Thymus (tissue), 11 donors: ENCODE measurements around the gene SNRNP35. TPM values are rescaled to one million over a fixed set of nuclear protein-coding genes. Genes with fewer than 3 reads are reported as not detected.
A peak's percentile ranks its signal among the peaks of the same experiment; 100 is the strongest.

Source experiments
- DNase-seq, 9 donors: peaks; one replicate each; pipeline ENCODE4 v3.0.0-alpha.2; 2013; ENCODE audit warnings: low spot score in 9 of 9, low read depth in 6 of 9, missing footprints in 1 of 9
- H3K27ac ChIP-seq, 2 donors: one replicate each; pipeline ENCODE4 v1.5.1; 2013; ENCODE audit warnings: control low read depth in 1 of 2, low read depth in 1 of 2, low read length in 1 of 2, mild to moderate bottlenecking in 1 of 2, moderate library complexity in 1 of 2
- H3K27me3 ChIP-seq, 2 donors: one replicate each; pipeline ENCODE4 v1.5.1; 2013; ENCODE audit warnings: low read length in 1 of 2; ENCODE audit not compliant: control insufficient read depth in 2 of 2, insufficient read depth in 1 of 2
- H3K36me3 ChIP-seq, 2 donors: one replicate each; pipeline ENCODE4 v1.5.1; 2013; ENCODE audit warnings: low read length in 1 of 2, mild to moderate bottlenecking in 1 of 2, moderate library complexity in 1 of 2; ENCODE audit not compliant: control insufficient read depth in 2 of 2, insufficient read depth in 2 of 2
- H3K4me1 ChIP-seq, 2 donors: one replicate each; pipeline ENCODE4 v1.5.1; 2013; ENCODE audit warnings: low read length in 2 of 2; ENCODE audit not compliant: control insufficient read depth in 2 of 2, insufficient read depth in 2 of 2
- H3K4me3 ChIP-seq, 2 donors: one replicate each; pipeline ENCODE4 v1.5.1; 2013; ENCODE audit warnings: low read length in 2 of 2, control low read depth in 1 of 2, mild to moderate bottlenecking in 1 of 2
- H3K9me3 ChIP-seq, 2 donors: one replicate each; pipeline ENCODE4 v1.5.1; 2013; ENCODE audit warnings: low read length in 1 of 2, mild to moderate bottlenecking in 1 of 2; ENCODE audit not compliant: control insufficient read depth in 2 of 2, insufficient read depth in 1 of 2
- WGBS: extraction: QIAGEN DNeasy Blood & Tissue Kit; methylation state at CpG from one replicate; pipeline ENCODE4 v1.1.7; 2013; 5-methylcytosine and 5-hydroxymethylcytosine counted together
- polyA plus RNA-seq: library from polyadenylated mRNA; stranded (reverse); fragments of 200-250 nt; gene quantifications from one replicate; pipeline ENCODE4 v1.2.3, GENCODE V29; 2013
- total RNA-seq: library from RNA; stranded (reverse); fragments of 120-200 nt; gene quantifications from one replicate; pipeline ENCODE4 v1.2.4, GENCODE V29; 2013
- donor health status: healthy.

Gene SNRNP35
- total and polyA plus RNA-seq, 2 donors: 23.1 to 53.9 TPM

GRCh38 chr12:123468786-123469185 lies 10.8 kb downstream of the SNRNP35 start:
- WGBS: 72% methylated on average over 1 of the region's 1 CpG
- peaks cover 29 to 44% of the 10 kb centered on the region in 2 donors for H3K36me3 ChIP-seq

GRCh38 chr12:123469978-123470377 lies 12.0 kb downstream of the SNRNP35 start:
- no peaks in the 10 kb centered on the region for H3K27me3 ChIP-seq
- no peak overlapping the region for H3K27ac ChIP-seq
- H3K9me3 ChIP-seq: peaks cover 0 to 3% of the 10 kb centered on the region in 2 donors
- peaks cover 0 to 4% of the 10 kb centered on the region in 2 donors for H3K4me1 ChIP-seq
- H3K4me3 ChIP-seq: no peak overlapping the region
- 98% methylated on average over 2 of the region's 2 CpGs for whole genome bisulfite sequencing
- DNase-seq: no peak
- H3K36me3 ChIP-seq: peaks cover 28 to 37% of the 10 kb centered on the region in 2 donors

More at GRCh38 chr12:123468786-123469185, 10.8 kb downstream of the SNRNP35 start:
- H3K27me3 ChIP-seq: no peaks in the 10 kb centered on the region
- no peak overlapping the region for H3K4me3 ChIP-seq
- DNase-seq: no peak
- no peaks in the 10 kb centered on the region for H3K4me1 ChIP-seq
- no peak overlapping the region for H3K27ac ChIP-seq
- H3K9me3 ChIP-seq: peaks cover 0 to 3% of the 10 kb centered on the region in 2 donors

GRCh38 chr12:123471374-123472068 lies 13.6 kb downstream of the SNRNP35 start:
- Histone ChIP-seq H3K4me1 (peaks cover 0 to 4% of the 10 kb centered on the region in 2 donors), H3K36me3 (peaks cover 16 to 24% of the 10 kb centered on the region in 2 donors), H3K4me3 (no peak overlapping the region), H3K9me3 (peaks cover 0 to 3% of the 10 kb centered on the region in 2 donors), H3K27ac (no peak overlapping the region), H3K27me3 (no peaks in the 10 kb centered on the region)
- DNase-seq: no peak
- WGBS: 96% methylated on average over 8 of the region's 8 CpGs

- H3K36me3 ChIP-seq: peaks cover 12 to 20% of the 10 kb centered on the region in 2 donors
- WGBS: 97% methylated on average over 12 of the region's 12 CpGs
- no peak overlapping the region for H3K27ac ChIP-seq
- H3K4me3 ChIP-seq: no peak overlapping the region
- H3K9me3 ChIP-seq: peaks cover 0 to 3% of the 10 kb centered on the region in 2 donors
- H3K4me1 ChIP-seq: peaks cover 0 to 4% of the 10 kb centered on the region in 2 donors
- no peaks in the 10 kb centered on the region for H3K27me3 ChIP-seq
- no peak for DNase-seq
These were observed 14.5 kb downstream of the SNRNP35 start for GRCh38 chr12:123472438-123472849.

GRCh38 chr12:123474485-123475245 lies 16.7 kb downstream of the SNRNP35 start:
- H3K27ac ChIP-seq: peak overlapping the region in 1 of 2 donors; percentile 19
- WGBS: 93% methylated on average over 13 of the region's 13 CpGs
- H3K4me3 ChIP-seq: no peak overlapping the region
- H3K27me3 ChIP-seq: no peaks in the 10 kb centered on the region
- peaks cover 0 to 4% of the 10 kb centered on the region in 2 donors for H3K4me1 ChIP-seq
- peak in 1 of 9 donors; percentile 15 for DNase-seq
- H3K9me3 ChIP-seq: peaks cover 0 to 3% of the 10 kb centered on the region in 2 donors
- H3K36me3 ChIP-seq: peaks cover 12 to 18% of the 10 kb centered on the region in 2 donors

GRCh38 chr12:123475246-123475703 lies 17.3 kb downstream of the SNRNP35 start:
- H3K36me3 ChIP-seq: peaks cover 12 to 18% of the 10 kb centered on the region in 2 donors
- peaks cover 0 to 3% of the 10 kb centered on the region in 2 donors for H3K9me3 ChIP-seq
- no peaks in the 10 kb centered on the region for H3K27me3 ChIP-seq
- no peak for DNase-seq
- H3K4me3 ChIP-seq: no peak overlapping the region
- peaks cover 0 to 4% of the 10 kb centered on the region in 2 donors for H3K4me1 ChIP-seq
- 95% methylated on average over 15 of the region's 15 CpGs for WGBS
- peak overlapping the region in 1 of 2 donors; percentile 21 for H3K27ac ChIP-seq

- H3K4me3 ChIP-seq: no peak overlapping the region
- 98% methylated on average over 11 of the region's 11 CpGs for WGBS
- no peak for DNase-seq
- H3K27me3 ChIP-seq: no peaks in the 10 kb centered on the region
- H3K27ac ChIP-seq: no peak overlapping the region
- H3K9me3 ChIP-seq: no peaks in the 10 kb centered on the region
- H3K4me1 ChIP-seq: peaks cover 0 to 7% of the 10 kb centered on the region in 2 donors
- no peaks in the 10 kb centered on the region for H3K36me3 ChIP-seq
These were observed 20.1 kb downstream of the SNRNP35 start for GRCh38 chr12:123478069-123478468.

GRCh38 chr12:123478762-123479161 lies 20.8 kb downstream of the SNRNP35 start:
- Histone ChIP-seq H3K4me3 (no peak overlapping the region), H3K27ac (no peak overlapping the region), H3K27me3 (no peaks in the 10 kb centered on the region), H3K9me3 (no peaks in the 10 kb centered on the region), H3K4me1 (peaks cover 4 to 14% of the 10 kb centered on the region in 2 donors), H3K36me3 (no peaks in the 10 kb centered on the region)
- WGBS: 96% methylated on average over 10 of the region's 10 CpGs
- DNase-seq: no peak
